ENCODE measurements around the gene DVL1.
"Not testable (repeated sequence)": the region's sequence is repeated elsewhere in the genome, so short reads cannot be mapped to it uniquely, and the experiment has no call there.

The DVL1 gene

GRCh38 chr1:1349256-1350012, at the start of gene DVL1:
TSS of gene DVL1 (minus strand) at chr1:1349418. CDS start at chr1:1349065, 353 bp downstream.
- peak in 31 of 56 donors; percentile 31 to 80 (median 58) for DNase-seq

GRCh38 chr1:1398677-1399186, 49.5 kb upstream of the DVL1 start:
- no peak for DNase-seq

- no peak for DNase-seq
These were observed 48.8 kb upstream of the DVL1 start for GRCh38 chr1:1397839-1398523.

DNA sequence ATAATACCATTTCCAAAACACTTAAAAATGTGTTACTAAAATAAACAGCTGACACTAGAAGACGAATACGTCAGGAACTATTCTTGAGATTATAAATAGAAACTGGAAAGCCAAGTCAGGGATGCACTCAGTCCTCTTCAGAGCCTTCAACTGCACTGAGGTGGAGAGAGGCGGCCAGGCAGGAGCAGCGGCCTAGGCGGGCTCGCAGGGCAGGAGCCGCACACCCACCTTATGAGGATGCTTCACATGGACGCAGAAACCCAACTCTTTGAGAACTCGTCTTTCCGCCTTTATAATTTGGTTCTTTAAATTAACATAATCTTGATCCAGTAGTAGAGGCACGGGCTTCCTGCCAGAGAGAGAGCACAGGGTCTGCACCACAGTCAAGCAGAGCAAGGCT, 45.9 kb upstream of the DVL1 start:
- DNase-seq, result no peak

- DNase-seq, result no peak
These were observed 44.9 kb upstream of the DVL1 start for GRCh38 chr1:1394116-1394515.

DNA sequence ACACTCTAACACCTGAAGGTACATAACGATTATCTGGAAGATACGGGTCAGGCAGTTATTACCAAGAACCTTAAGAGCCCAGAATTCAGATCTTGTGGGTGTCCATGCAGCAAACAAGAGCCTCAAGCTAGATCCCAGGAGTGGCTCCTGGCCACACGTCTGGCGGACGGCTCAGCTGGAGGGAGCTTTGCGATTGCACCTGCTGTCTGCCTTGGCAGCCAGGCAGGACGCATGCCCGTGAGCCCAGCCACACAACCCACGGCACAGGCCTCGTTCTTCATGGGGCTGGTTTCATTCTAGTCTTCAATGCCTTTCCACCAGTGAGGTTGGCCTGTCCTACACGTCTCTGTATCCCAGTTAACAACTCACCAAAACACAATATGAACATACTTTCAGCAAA, 44.2 kb upstream of the DVL1 start:
- no peak for DNase-seq

DNA sequence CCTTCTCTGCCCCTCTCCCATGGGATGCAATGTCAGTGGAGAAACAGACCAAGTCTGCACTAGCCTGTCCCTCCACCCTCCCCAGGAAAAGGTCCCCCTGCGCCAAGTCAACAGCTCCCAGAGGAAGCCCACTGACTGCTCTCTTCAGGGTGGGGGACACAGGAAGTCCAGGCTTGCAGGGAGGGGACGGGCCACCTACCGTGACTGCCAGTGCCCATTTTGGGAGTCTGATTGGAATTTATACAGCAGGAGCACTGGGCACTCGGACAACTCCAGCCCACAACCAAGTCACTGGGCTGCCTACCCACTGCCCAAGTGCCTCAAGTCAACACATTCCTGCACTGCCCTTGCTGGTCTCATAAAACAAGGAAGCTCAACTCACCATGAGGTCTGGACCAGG, 43.8 kb upstream of the DVL1 start:
- no peak for DNase-seq

DNA sequence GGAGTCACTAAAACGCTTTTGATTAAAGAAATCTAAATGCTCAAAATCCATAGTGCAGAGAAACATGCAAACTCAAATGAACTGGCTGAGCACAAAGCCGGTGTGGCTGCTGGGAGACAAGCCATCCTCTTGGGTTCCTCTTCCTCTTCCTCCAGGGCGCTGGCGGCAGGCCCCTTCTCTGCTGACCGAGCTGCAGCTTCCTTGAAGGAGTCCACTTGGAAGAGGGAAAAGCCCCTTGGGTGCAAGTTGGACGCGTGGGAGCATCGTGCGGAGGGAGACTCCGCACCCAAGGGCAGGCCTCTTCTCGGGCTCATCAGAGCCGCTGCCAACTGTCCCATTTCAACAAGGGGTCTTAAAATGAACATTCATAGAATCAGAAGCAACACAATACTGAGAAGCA, 42.0 kb upstream of the DVL1 start:
- DNase-seq, result no peak

GRCh38 chr1:1390675-1391074, 41.5 kb upstream of the DVL1 start:
- no peak for DNase-seq

- DNase-seq, result no peak
These were observed 38.9 kb upstream of the DVL1 start for GRCh38 chr1:1388078-1388472.

DNA sequence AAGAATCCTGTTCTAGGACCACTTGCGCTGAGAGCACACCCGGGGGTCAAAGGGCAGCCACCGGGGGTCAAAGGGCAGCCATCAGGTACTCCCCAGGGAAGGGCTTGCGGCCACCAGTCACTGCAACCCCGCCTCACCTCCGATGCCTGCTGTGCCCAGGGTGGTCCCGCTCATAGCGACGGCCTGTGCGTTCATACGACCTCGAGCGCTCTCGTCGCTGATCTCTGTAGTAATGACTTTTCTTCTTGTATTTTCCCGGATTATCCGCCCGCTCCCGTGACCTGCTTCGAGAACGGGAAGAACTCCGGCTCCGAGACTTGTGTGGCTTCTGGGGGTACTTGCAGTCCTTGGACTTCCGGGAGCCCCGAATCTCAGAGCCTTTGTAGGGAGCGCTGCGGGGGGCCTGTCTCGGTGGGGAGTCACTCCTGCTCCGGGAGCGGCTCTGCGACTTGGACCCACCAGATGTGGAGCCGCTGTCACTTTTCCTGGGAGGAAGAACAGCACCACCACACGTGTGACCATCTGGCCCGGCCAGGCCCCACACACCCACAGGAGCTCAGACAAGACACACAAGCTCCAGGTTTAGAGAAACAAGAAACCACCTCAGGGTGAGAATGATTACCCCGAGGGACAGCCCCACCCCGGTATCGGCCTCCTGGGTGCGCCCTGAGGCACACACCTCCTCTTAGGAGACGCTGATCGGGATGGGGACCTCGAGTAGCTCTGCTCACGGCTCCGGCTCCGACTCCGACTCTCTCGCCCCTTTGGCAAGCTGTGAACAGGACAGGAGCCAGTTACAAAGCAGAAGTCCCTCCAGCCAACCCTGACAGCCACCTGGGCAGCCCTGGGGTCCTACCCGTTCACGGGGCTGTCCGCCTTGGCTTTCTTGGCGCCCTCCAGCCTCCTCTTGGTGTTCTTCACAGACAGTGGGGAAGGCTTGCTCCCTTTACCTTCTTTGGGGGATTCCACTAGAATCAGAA, 38.2 kb upstream of the DVL1 start:
- no peak for DNase-seq

DNA sequence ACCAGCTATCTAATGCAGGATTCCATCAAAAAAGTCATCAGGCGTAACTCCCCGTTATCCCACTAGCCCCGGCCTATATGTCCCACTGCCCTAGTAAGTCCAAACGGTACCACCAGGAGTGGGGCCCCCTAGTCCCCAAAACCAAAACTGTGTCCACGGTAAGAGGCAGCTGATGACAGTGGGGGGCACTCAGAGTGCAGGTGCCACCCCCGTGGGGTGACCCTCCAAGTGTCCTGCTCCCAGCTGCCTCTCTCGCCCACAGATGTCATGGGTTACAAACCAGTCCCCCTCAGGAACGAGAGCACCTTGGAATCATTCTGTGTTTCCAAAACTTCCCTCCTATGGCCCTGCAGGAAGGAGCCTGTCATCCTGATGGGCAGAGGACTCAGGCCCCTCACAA, 36.7 kb upstream of the DVL1 start:
- DNase-seq, result no peak

DNA sequence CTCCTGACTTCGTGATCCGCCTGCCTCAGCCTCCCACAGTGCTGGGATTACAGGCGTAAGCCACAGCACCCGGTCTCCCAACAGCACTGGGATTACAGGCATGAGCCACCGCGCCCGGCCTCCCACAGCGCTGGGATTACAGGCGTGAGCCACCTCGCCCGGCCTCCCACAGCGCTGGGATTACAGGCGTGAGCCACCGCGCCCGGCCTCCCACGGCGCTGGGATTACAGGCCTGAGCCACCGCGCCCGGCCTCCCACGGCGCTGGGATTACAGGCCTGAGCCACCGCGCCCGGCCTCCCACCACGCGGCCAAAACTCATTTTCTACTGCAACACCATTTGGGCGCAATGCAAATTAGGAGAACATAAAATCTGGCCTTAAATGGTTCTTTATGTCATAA, 36.1 kb upstream of the DVL1 start:
- not testable (repeated sequence) for DNase-seq

DNA sequence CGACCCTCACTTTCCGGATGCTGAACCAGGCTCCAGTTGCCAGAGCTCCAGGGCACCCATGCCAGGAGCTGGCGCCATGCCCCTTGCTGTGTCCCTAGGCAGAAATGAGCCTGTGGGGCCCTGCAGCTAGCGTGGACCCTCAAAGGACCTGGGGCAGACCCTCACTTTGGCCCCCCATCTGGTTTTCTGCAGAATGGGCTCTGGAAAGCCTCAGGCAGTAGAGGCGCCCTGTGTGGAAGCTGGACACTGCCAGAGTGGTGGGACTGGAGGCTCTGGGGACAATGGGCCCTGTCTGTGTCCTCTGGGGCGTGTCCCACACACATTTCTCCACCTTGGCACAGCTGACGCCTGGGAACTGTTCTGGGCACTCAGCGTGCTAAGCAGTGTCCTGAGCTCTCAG, 32.1 kb upstream of the DVL1 start:
- no peak for DNase-seq

DNA sequence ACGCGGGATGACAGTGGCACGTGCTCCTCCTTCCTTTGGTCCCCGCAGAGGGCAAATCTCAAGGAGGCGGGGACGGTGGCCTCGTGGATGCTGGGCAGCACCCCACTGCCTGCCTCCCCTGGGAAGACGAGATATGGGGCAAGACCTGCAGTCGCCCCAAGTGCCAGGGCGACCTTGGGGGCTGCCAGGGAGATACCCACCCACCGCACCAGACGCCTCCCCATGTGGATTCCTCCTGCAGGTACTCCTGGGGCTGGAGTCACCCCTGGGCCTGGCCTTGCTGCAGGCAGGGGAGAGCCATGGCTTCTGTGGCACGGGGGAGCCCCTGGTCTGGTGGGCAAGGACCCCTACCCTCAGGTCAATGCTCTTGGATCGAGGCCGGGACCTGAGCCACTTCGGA, 31.6 kb upstream of the DVL1 start:
- DNase-seq, result no peak

DNA sequence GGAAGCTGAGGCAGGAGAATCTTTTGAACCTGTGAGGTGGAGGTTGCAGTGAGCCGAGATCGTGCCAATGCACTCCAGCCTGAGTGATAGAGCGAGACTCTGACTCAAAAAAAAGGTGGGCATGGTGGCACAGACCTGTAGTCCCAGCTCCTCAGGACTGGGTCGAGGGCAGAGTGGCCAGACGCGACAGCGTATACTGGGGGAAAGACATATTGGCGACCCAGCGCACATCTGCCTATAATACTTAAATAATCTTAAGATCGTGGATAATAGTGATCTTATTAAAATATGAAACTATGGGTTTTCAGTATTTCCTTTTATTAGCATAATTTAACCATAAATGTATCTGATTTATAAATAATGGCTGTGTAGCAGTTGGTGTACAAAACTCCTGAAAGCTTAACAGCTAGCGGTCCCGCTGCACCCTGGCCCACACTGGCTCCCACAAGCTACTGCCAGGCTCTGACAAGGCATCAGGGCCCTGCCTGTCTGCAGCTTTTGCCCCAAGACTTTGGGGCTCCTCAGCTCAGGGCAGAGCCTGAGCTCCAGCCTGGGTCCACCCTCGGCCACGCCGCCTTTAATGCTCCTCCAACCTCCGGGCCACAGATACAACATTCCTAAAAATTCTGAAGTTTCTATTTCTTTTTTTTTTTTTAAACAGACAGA, 28.5 kb upstream of the DVL1 start:
- no peak for DNase-seq

DNA sequence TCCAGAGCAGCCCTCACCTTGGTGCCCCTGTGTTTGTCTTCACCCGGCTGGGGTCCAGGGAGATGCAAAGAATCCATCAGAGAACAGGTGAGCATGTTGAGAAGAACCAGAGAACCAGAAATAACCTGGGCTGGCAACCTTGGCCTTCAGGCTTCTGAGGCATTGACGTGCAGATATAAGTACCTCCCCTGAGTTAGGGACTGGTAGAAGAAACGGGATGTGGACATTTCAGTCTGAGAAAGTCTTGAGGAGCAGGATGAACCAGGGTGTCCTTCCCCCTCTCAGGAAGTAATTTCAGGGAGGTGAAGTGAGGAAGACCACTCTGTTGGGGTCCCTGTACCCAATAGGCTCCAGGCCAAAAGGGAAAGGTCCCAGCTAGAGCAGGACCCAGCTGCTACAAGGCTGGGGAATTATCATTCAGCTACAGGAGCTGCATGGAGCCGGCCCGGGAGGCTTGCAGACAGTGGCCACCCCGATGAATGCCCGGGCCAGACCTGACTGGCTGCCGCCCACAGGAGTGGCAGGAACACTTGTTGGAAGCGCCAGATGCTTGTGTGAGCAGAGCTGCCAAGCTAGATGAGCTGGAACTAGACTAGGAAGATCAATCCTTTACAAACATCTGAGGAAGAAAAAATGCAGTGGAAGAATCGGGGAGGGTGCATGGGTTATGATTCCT, 27.5 kb upstream of the DVL1 start:
- DNase-seq, result no peak

DNA sequence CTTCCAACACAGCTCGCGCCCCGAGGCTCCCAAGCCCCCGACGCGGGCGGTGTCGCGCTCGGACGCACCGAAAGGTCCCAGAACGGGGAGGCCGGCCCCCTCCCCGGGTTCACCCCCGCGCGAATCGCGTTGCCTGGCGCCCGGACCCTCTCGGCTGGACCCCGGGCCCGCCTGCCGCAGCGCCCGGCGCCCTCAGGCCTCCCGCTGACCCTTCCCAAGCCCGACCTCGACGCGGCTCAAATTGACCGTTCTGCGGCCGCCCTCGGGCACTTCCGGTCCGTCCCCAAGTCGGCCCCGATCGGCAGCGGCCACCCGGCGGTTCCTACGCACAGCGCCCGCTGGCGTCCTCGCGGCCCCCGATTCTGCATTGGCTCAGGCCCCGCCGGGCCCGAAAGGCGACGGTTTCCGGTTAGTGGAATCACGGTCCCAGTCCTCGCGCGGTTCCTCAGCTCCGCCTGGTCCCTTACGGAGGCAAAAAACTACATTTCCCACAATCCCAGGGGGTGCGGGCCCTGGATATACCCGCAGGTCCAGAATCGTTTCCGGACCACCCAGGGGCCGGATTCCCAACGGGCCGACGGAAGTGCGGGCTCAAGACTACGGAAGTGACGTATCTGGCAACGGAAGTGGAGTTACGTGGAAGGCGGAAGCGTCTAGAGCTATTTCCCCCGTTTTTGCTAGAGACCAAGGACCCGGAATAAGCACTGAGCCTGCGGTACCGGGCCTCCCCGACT, 25.9 kb upstream of the DVL1 start, which contains the start of gene AURKAIP1:
TSS of gene AURKAIP1 (minus strand) at position 279 of the 734 bp plus-strand sequence. CDS start 451 bp downstream, outside the sequence.
- DNase-seq, result peak; percentile 86 to 100 (median 98)

DNA sequence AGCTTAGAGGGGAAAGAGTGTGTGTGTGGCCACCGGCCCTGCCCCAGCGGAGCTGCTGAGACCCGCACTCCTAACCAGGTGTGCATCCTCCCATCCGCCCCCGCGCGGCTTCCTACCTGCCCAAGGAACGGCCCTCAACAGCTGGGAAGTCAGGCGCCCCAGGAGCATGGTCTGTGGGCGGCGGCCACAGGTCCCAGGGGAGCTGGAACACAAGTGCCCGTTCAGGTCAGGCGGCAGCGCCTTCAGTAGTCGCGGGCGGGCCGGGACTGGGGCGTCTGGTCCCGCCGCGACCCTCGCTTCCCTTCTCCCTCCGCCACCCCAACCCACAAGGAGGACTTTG, 25.3 kb upstream of the DVL1 start:
- DNase-seq, result no peak
